Neural cell (in vitro differentiated cells): Measurements from ENCODE around the gene AKIRIN2. TPM values are rescaled to one million over a fixed set of nuclear protein-coding genes. Genes with fewer than 3 reads are reported as not detected.

Experiments used
- H2AFZ ChIP-seq: fragments of 200-600, 300-800 bp; sonication (generic), shearing (Covaris generic); 2 replicates; pipeline ENCODE4 v1.6.0; 2014; ENCODE audit warnings: low read depth, mild to moderate bottlenecking, antibody characterized with exemption, low read length, moderate library complexity
- H3F3A ChIP-seq: fragments of 200-600 bp; shearing (Covaris generic); 2 replicates; pipeline ENCODE4 v1.6.1; 2016; ENCODE audit warnings: mild to moderate bottlenecking, moderate library complexity, mixed read lengths, antibody characterized with exemption, low read length; ENCODE audit not compliant: insufficient read depth, poor library complexity, severe bottlenecking
- H3K27ac ChIP-seq: fragments of 200-600, 300-800 bp; sonication (generic), shearing (Covaris generic); 2 replicates; pipeline ENCODE4 v1.5.1; 2014; ENCODE audit warnings: mild to moderate bottlenecking, low read length, moderate library complexity
- H3K27me3 ChIP-seq: fragments of 300-800, 200-600 bp; sonication (generic), shearing (Covaris generic); 2 replicates; pipeline ENCODE4 v1.6.0; 2014; ENCODE audit warnings: mild to moderate bottlenecking, low read depth, low read length, moderate library complexity; ENCODE audit not compliant: insufficient read depth
- H3K36me3 ChIP-seq: fragments of 300-800, 200-600 bp; sonication (generic), shearing (Covaris generic); 2 replicates; pipeline ENCODE4 v1.5.1; 2014; ENCODE audit warnings: mild to moderate bottlenecking, antibody characterized with exemption, low read length, moderate library complexity; ENCODE audit not compliant: insufficient read depth
- H3K4me2 ChIP-seq: fragments of 300-800, 200-600 bp; sonication (generic), shearing (Covaris generic); 2 replicates; pipeline ENCODE4 v1.6.0; 2014; ENCODE audit warnings: mild to moderate bottlenecking, low read length
- H3K4me3 ChIP-seq: fragments of 300-800, 200-600 bp; sonication (generic), shearing (Covaris generic); 2 replicates; pipeline ENCODE4 v1.5.1; 2014; ENCODE audit warnings: mild to moderate bottlenecking, low read length, moderate library complexity
- H3K79me2 ChIP-seq: fragments of 200-600 bp; shearing (Covaris generic); replicated peaks from 2 replicates; pipeline ENCODE4 v1.6.0; 2014; ENCODE audit warnings: mild to moderate bottlenecking, low read length, moderate library complexity; ENCODE audit not compliant: insufficient read depth
- H3K9ac ChIP-seq: fragments of 300-800, 200-600 bp; sonication (generic), shearing (Covaris generic); 2 replicates; pipeline ENCODE4 v1.6.1; 2016; ENCODE audit warnings: mild to moderate bottlenecking, low read length, mixed read lengths
- H3K9me2 ChIP-seq: fragments of 200-600 bp; shearing (Covaris generic); 2 replicates; pipeline ENCODE4 v1.6.1; 2016; ENCODE audit warnings: mild to moderate bottlenecking, low read length, mixed read lengths; ENCODE audit not compliant: insufficient read depth
- H3K9me3 ChIP-seq: fragments of 200-600, 300-800 bp; sonication (generic), shearing (Covaris generic); 2 replicates; pipeline ENCODE4 v1.6.1; 2016; ENCODE audit warnings: mild to moderate bottlenecking, mixed run types, low read length, moderate library complexity, mixed read lengths
- H4K20me1 ChIP-seq: fragments of 200-600 bp; shearing (Covaris generic); 2 replicates; pipeline ENCODE4 v1.6.1; 2016; ENCODE audit warnings: mild to moderate bottlenecking, mixed run types; ENCODE audit not compliant: insufficient read depth
- EP300 ChIP-seq: fragments of 450-650 bp; conservative IDR thresholded peaks from 2 replicates; pipeline ENCODE4 v1.6.1; 2014; ENCODE audit warnings: antibody characterized with exemption, mild to moderate bottlenecking, moderate library complexity; ENCODE audit not compliant: poor library complexity, severe bottlenecking
- EZH2 ChIP-seq: fragments of 200-600, 300-800 bp; shearing (Covaris generic), sonication (generic); IDR thresholded peaks from 2 replicates; pipeline ENCODE4 v1.6.1; 2014; ENCODE audit warnings: antibody characterized with exemption, low read length, borderline replicate concordance, mild to moderate bottlenecking; ENCODE audit not compliant: insufficient read depth, poor library complexity, severe bottlenecking
- MXI1 ChIP-seq: fragments of 450-650 bp; conservative IDR thresholded peaks from 2 replicates; pipeline ENCODE4 v1.6.1; 2014; ENCODE audit warnings: antibody characterized with exemption, mild to moderate bottlenecking; ENCODE audit not compliant: poor library complexity, severe bottlenecking
- POLR2AphosphoS5 ChIP-seq: IDR thresholded peaks from 2 replicates; pipeline ENCODE4 v1.6.1; 2012
- RAD21 ChIP-seq: fragments of 450-650 bp; conservative IDR thresholded peaks from 2 replicates; pipeline ENCODE4 v1.6.1; 2014; ENCODE audit warnings: antibody characterized with exemption, mild to moderate bottlenecking, moderate library complexity
- SMC3 ChIP-seq: fragments of 450-650 bp; conservative IDR thresholded peaks from 2 replicates; pipeline ENCODE4 v1.6.1; 2014; ENCODE audit warnings: antibody characterized with exemption, mild to moderate bottlenecking, moderate library complexity; ENCODE audit not compliant: poor library complexity
- TAF1 ChIP-seq: IDR thresholded peaks from 2 replicates; pipeline ENCODE4 v1.6.1; 2012; ENCODE audit warnings: low read depth
- polyA plus RNA-seq: library from polyadenylated mRNA; depleted of rRNA; stranded (reverse); fragments of >200 nt; gene quantifications from 2 replicates; pipeline ENCODE4 v1.2.3, GENCODE V29; 2014
- TF ChIP-seq, protein P1 (sequence below): fragments of 450-650 bp; IDR thresholded peaks from 2 replicates; pipeline ENCODE4 v1.5.1; 2014; ENCODE audit warnings: antibody characterized with exemption, mild to moderate bottlenecking, moderate library complexity; ENCODE audit not compliant: poor library complexity, severe bottlenecking
- TF ChIP-seq, protein P2 (sequence below): IDR thresholded peaks from 2 replicates; pipeline ENCODE4 v1.6.1; 2012; ENCODE audit warnings: borderline replicate concordance

The AKIRIN2 gene
- polyA plus RNA-seq, 1 donor from 2014 or later = 82.8 TPM

DNA sequence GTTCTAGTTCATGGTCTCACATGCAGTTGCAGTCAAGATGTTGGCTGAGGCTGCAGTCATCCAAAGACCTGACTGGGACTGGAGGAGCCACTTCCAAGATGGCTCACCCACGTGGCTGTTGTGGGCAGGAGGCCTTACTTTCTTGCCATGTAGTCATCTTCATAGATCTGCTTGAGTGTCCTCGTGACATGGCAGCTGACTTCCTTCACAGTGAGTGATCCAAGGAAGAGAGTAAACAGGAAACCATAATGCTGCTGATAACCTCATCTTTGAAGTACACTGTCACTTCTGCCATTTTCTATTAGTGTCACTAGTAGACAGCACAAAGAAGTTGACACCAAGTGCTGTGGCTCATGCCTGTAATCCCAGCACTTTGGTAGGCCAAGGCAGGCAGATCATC, 40.1 kb upstream of the AKIRIN2 start:
- no peak for TF ChIP-seq RAD21
- no peak for TF ChIP-seq EP300
- no peak for TF ChIP-seq TAF1
- no peak for TF ChIP-seq SMC3
- TF ChIP-seq MXI1 = no peak
- TF ChIP-seq, protein P1, sequence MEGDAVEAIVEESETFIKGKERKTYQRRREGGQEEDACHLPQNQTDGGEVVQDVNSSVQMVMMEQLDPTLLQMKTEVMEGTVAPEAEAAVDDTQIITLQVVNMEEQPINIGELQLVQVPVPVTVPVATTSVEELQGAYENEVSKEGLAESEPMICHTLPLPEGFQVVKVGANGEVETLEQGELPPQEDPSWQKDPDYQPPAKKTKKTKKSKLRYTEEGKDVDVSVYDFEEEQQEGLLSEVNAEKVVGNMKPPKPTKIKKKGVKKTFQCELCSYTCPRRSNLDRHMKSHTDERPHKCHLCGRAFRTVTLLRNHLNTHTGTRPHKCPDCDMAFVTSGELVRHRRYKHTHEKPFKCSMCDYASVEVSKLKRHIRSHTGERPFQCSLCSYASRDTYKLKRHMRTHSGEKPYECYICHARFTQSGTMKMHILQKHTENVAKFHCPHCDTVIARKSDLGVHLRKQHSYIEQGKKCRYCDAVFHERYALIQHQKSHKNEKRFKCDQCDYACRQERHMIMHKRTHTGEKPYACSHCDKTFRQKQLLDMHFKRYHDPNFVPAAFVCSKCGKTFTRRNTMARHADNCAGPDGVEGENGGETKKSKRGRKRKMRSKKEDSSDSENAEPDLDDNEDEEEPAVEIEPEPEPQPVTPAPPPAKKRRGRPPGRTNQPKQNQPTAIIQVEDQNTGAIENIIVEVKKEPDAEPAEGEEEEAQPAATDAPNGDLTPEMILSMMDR = no peak
- TF ChIP-seq, protein P2, sequence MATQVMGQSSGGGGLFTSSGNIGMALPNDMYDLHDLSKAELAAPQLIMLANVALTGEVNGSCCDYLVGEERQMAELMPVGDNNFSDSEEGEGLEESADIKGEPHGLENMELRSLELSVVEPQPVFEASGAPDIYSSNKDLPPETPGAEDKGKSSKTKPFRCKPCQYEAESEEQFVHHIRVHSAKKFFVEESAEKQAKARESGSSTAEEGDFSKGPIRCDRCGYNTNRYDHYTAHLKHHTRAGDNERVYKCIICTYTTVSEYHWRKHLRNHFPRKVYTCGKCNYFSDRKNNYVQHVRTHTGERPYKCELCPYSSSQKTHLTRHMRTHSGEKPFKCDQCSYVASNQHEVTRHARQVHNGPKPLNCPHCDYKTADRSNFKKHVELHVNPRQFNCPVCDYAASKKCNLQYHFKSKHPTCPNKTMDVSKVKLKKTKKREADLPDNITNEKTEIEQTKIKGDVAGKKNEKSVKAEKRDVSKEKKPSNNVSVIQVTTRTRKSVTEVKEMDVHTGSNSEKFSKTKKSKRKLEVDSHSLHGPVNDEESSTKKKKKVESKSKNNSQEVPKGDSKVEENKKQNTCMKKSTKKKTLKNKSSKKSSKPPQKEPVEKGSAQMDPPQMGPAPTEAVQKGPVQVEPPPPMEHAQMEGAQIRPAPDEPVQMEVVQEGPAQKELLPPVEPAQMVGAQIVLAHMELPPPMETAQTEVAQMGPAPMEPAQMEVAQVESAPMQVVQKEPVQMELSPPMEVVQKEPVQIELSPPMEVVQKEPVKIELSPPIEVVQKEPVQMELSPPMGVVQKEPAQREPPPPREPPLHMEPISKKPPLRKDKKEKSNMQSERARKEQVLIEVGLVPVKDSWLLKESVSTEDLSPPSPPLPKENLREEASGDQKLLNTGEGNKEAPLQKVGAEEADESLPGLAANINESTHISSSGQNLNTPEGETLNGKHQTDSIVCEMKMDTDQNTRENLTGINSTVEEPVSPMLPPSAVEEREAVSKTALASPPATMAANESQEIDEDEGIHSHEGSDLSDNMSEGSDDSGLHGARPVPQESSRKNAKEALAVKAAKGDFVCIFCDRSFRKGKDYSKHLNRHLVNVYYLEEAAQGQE = no peak
- no peak for TF ChIP-seq EZH2
- no peak for TF ChIP-seq POLR2AphosphoS5
- no peaks in the 10 kb centered on the region for H3F3A ChIP-seq
- no peaks in the 10 kb centered on the region for H3K27me3 ChIP-seq
- no peak overlapping the region for H3K9ac ChIP-seq
- H3K9me2 ChIP-seq = no peaks in the 10 kb centered on the region
- H3K4me3 ChIP-seq = no peak overlapping the region
- H3K9me3 ChIP-seq = no peaks in the 10 kb centered on the region
- no peak overlapping the region for H3K4me2 ChIP-seq
- H3K36me3 ChIP-seq = no peaks in the 10 kb centered on the region
- no peaks in the 10 kb centered on the region for H3K79me2 ChIP-seq
- no peaks in the 10 kb centered on the region for H4K20me1 ChIP-seq
- H3K27ac ChIP-seq = no peak overlapping the region
- H2AFZ ChIP-seq = no peak overlapping the region

DNA sequence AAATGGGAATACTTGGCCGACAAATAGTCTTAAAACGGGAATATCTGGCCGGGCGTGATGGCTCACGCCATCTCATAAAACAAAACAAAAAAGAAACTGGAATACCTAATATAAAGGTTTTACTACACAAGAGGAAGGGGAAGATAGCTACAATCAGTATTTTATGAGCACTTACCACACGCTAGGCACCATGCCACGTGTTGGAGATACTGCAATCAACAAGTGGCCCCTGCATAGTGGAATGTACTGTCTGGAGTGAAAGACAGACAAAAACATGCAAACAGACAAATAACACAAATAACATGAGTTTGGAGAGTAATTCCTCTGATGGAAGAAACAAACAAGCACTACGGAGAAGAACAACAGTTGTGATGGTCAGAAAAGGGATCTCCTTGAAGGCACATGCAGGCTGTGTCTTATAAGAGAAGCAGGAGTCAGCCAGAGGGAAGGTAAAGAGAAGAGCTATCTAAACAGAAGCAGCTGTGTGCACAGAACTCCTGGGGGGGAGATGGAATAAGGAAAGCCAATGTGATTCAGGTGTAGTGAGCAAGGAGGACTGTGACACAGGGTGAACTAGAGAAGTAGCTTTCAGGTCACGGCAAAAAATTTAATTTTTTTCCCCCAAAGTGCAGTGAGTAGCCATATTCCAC, 39.1 kb upstream of the AKIRIN2 start:
- Histone ChIP-seq H4K20me1 (no peaks in the 10 kb centered on the region), H3K27me3 (no peaks in the 10 kb centered on the region), H3K36me3 (no peaks in the 10 kb centered on the region), H3K9me2 (no peaks in the 10 kb centered on the region), H2AFZ (no peak overlapping the region), H3K4me3 (no peak overlapping the region), H3F3A (no peaks in the 10 kb centered on the region), H3K9ac (no peak overlapping the region), H3K27ac (no peak overlapping the region), H3K79me2 (no peaks in the 10 kb centered on the region), H3K9me3 (no peaks in the 10 kb centered on the region), H3K4me2 (no peak overlapping the region)
- TF ChIP-seq POLR2AphosphoS5 (no peak), EZH2 (no peak), RAD21 (no peak), MXI1 (no peak), EP300 (no peak), SMC3 (no peak), TAF1 (no peak)
- TF ChIP-seq, protein P2 = no peak
- TF ChIP-seq, protein P1 = no peak
